Epithelial cell of proximal tubule (primary cell): ENCODE data around the gene PGD. TPM values are rescaled to one million over a fixed set of nuclear protein-coding genes. Genes with fewer than 3 reads are reported as not detected.
"Not testable (repeated sequence)": the region's sequence is repeated elsewhere in the genome, so short reads cannot be mapped to it uniquely, and the experiment has no call there.

Experiments
- DNase-seq: peaks from one replicate; pipeline ENCODE4 v3.0.0-alpha.2; 2011; ENCODE audit warnings: low read depth
- H3K4me3 ChIP-seq: 2 replicates; pipeline ENCODE4 v1.5.1; 2011; ENCODE audit warnings: low read depth, mild to moderate bottlenecking, low read length
- CTCF ChIP-seq: conservative IDR thresholded peaks from 2 replicates; pipeline ENCODE4 v1.5.1; 2012; ENCODE audit warnings: low read depth, mild to moderate bottlenecking, low read length
- total RNA-seq: library from RNA; depleted of rRNA; stranded (reverse); fragments of >200 nt; gene quantifications from 2 replicates; pipeline ENCODE4 v1.2.3, GENCODE V29; 2015

The PGD gene
- total RNA-seq, 1 donor from 2014 or later = 231 TPM

GRCh38 chr1:10446790-10447422 is 48.0 kb downstream of the PGD start:
- no peak for DNase-seq
- no peak for TF ChIP-seq CTCF
- H3K4me3 ChIP-seq = no peak overlapping the region

- no peak within 1 kb of the TSS for H3K4me3 ChIP-seq
- TF ChIP-seq CTCF = no peak
- DNase-seq = no peak
Measured at GRCh38 chr1:10449751-10450150, 50.9 kb downstream of the PGD start, which contains the start of gene CORT. Gene CORT (plus strand): TSS chr1:10450031. CDS start chr1:10450224, 193 bp downstream.

- no peak for TF ChIP-seq CTCF
- DNase-seq = no peak
- no peak overlapping the region for H3K4me3 ChIP-seq
Measured at GRCh38 chr1:10450156-10450814, 51.4 kb downstream of the PGD start.

- H3K4me3 ChIP-seq = no peak overlapping the region
- DNase-seq = no peak
- TF ChIP-seq CTCF = no peak
Measured at GRCh38 chr1:10450836-10451235, 52.0 kb downstream of the PGD start.

GRCh38 chr1:10451287-10451686 is 52.4 kb downstream of the PGD start:
- DNase-seq = no peak
- TF ChIP-seq CTCF = no peak
- H3K4me3 ChIP-seq = no peak overlapping the region

- H3K4me3 ChIP-seq = no peak overlapping the region
- peak; percentile 5 for TF ChIP-seq CTCF
- DNase-seq = no peak
Measured at GRCh38 chr1:10456048-10456447, 57.2 kb downstream of the PGD start.

GRCh38 chr1:10456661-10457060 is 57.8 kb downstream of the PGD start:
- TF ChIP-seq CTCF = no peak
- no peak for DNase-seq
- no peak overlapping the region for H3K4me3 ChIP-seq

GRCh38 chr1:10457462-10457861 is 58.6 kb downstream of the PGD start:
- DNase-seq, H3K4me3 ChIP-seq: not testable (repeated sequence)
